ENCODE results near the gene RSRC1.

RSRC1 gene

DNA sequence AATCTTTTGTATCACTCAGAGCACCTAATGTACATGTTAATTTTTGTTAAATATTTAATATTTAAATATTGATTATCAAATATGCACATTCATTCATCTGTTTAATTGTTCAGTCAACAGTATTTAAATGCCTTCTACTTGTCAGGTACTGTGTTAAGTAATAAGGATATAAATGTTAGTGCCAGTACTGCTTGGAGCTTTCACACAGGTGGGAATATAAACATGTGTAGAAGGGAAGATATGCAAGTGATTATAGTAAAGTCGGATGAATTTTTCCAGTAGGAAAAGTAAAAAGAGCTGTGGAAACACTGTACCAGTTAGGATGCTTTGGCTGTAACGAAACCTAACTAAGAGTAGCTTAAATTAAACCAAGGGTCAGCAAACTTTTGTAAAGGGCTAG is 95.4 kb downstream of the RSRC1 start:
- no peak for FAIRE-seq
- DNase-seq (ENCODE audit: insufficient read length, low spot score) = no peak
- TF ChIP-seq, protein P1, sequence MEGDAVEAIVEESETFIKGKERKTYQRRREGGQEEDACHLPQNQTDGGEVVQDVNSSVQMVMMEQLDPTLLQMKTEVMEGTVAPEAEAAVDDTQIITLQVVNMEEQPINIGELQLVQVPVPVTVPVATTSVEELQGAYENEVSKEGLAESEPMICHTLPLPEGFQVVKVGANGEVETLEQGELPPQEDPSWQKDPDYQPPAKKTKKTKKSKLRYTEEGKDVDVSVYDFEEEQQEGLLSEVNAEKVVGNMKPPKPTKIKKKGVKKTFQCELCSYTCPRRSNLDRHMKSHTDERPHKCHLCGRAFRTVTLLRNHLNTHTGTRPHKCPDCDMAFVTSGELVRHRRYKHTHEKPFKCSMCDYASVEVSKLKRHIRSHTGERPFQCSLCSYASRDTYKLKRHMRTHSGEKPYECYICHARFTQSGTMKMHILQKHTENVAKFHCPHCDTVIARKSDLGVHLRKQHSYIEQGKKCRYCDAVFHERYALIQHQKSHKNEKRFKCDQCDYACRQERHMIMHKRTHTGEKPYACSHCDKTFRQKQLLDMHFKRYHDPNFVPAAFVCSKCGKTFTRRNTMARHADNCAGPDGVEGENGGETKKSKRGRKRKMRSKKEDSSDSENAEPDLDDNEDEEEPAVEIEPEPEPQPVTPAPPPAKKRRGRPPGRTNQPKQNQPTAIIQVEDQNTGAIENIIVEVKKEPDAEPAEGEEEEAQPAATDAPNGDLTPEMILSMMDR (IDR thresholded peaks at IDR 0.05; ENCODE audit: insufficient read depth, missing control alignments) = no peak

DNA sequence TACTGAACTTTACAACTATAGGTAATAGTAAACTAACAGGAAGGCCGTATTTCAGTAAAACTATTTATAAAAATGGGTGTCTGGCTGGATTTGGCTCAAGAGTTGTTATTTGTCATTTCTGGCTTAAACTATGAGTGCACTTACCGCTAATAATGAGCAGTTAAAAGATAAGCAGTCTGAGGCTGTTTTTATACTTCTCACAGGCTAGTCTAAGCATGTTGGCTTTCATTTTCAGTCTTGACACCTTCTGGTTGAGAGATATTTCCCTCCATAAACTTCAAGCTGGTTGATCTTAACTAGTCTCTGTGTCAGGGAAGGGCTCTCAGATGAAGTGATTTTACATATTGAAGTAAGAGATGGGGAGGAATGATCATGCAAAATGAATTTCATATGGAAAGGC is 96.1 kb downstream of the RSRC1 start:
- FAIRE-seq (no peak), DNase-seq (ENCODE audit: insufficient read length, low spot score) (no peak)

DNA sequence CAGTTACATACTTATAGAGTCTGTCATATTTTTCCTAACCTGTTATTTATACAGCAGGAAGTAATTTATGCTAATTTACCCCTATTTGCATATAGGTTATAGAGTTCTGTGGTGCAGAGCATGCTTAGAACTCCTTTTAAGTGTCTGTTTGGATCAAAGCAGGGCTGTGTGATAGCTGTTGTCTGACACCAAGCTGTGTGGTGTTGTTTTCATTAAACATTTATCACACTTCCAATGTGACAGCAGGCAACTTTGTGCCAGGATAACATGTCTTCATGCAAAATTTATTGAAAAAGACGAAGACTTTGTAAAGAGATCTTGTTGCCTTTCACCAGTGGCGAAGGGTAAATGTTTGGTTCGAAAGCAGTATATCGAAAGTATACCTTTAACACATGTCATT is 100.2 kb downstream of the RSRC1 start:
- TF ChIP-seq, protein P1 (IDR thresholded peaks at IDR 0.05; ENCODE audit: insufficient read depth, missing control alignments) = no peak
- DNase-seq (ENCODE audit: insufficient read length, low spot score) (no peak), FAIRE-seq (no peak)

More for the DNA sequence above, 96.1 kb downstream of the RSRC1 start:
- TF ChIP-seq, protein P1 (IDR thresholded peaks at IDR 0.05; ENCODE audit: insufficient read depth, missing control alignments) = no peak

DNA sequence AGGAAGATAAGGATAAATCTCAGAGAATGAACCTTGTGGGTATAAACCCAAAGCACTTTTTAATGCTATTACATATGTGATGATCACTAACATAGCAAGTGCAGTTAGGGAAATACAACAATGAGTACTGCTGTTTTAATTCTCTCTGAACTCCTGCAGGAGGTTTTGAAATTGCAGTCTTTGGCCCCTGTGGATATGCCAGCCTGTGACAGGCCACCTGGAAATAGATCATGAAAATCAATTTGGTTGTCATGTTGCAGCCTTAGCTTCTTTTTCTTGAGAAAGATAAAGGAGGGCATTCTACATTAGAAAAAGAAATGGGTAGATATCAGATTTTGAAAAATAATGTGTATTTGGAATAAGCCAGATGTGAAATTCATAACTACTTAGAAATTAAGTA is 103.6 kb downstream of the RSRC1 start:
- FAIRE-seq = no peak
- TF ChIP-seq, protein P1 (IDR thresholded peaks at IDR 0.05; ENCODE audit: insufficient read depth, missing control alignments) = no peak

DNA sequence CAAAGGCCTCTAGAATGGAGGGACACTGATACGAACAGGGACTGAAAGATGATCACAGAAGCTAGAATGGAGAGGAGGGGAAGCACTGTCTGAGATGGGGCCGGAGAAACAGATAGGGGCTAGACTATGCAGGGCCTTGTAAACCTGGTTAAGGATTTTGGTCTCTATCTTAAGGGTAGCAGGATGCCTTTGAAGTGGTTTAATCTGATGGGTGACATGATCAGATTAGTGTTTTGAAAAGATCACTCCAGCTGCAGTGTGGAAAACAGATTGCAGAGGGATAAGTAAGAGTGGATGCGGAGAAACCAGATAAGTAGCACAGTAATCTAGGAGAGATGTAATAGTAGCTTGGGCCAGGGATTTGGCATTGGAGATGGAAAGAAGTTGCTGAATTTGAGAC is 108.1 kb downstream of the RSRC1 start:
- FAIRE-seq = peak; percentile 98
- no peak for DNase-seq (ENCODE audit: insufficient read length, low spot score)
- TF ChIP-seq, protein P1 (IDR thresholded peaks at IDR 0.05; ENCODE audit: insufficient read depth, missing control alignments) = no peak

More for the DNA sequence above, 103.6 kb downstream of the RSRC1 start:
- no peak for DNase-seq (ENCODE audit: insufficient read length, low spot score)

DNA sequence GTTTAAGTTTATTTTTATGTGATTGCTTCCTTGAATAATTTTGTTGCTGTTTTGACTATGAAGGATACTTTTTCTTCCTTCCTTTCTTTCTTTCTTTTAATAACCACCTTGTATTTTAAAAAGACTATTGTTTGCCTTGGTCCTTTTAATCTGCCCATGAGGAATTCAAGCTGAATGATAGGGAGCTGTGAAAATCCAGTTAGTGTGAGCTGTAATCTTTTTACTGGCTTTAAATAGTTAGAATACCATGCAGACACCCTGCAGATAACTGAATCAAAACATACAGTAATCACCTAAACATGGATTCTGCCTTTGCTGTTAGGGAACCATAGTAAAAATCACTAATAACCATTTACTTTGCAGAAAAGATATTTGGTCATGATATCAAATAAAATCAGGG is 110.7 kb downstream of the RSRC1 start:
- DNase-seq (ENCODE audit: insufficient read length, low spot score) = no peak
- TF ChIP-seq, protein P1 (IDR thresholded peaks at IDR 0.05; ENCODE audit: insufficient read depth, missing control alignments) = no peak
- FAIRE-seq = peak; percentile 41

DNA sequence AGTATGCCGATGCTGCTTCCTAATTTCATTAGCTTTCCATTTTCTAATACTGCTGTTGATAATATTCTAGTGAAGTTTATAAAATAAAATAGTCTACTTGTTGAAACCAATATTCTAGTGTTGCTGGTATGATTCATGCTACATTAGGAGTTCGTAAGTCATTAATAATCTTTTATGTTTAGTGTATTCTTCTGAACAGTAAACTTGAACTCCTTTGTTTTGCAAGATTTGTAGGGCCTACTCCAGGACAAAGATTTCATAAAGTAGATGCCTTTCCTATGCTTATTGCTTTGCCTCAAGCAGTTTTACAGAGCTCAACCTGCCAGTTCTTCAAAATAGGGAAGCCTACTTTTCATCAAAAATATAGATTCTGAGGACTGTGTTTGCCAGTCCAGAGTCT is 111.5 kb downstream of the RSRC1 start:
- no peak for FAIRE-seq
- no peak for DNase-seq (ENCODE audit: insufficient read length, low spot score)
- TF ChIP-seq, protein P1 (IDR thresholded peaks at IDR 0.05; ENCODE audit: insufficient read depth, missing control alignments) = no peak
